GM21515 (cell line): ENCODE results near the gene IER5L.
"Not testable (repeated sequence)": the region's sequence is repeated elsewhere in the genome, so short reads cannot be mapped to it uniquely, and the experiment has no call there.

Experiments
- ATAC-seq: cut with Tn5 transposase; IDR thresholded peaks from one replicate; pipeline ENCODE4 v1.9.1; 2021; ENCODE audit not compliant: unreplicated experiment

Gene IER5L

GRCh38 chr9:129163198-129163670 is 14.8 kb downstream of the IER5L start:
- not testable (repeated sequence) for ATAC-seq

GRCh38 chr9:129162497-129163197 is 15.4 kb downstream of the IER5L start:
- no peak for ATAC-seq

GRCh38 chr9:129161534-129161837 is 16.6 kb downstream of the IER5L start:
- ATAC-seq: no peak

- ATAC-seq: no peak
Measured at GRCh38 chr9:129160712-129161533, 17.1 kb downstream of the IER5L start.

GRCh38 chr9:129156163-129156562 is 21.9 kb downstream of the IER5L start:
- no peak for ATAC-seq

GRCh38 chr9:129154866-129155477 is 23.1 kb downstream of the IER5L start:
- ATAC-seq: no peak

- no peak for ATAC-seq
Measured at GRCh38 chr9:129151469-129151868, 26.6 kb downstream of the IER5L start.

GRCh38 chr9:129150672-129151211 is 27.3 kb downstream of the IER5L start:
- no peak for ATAC-seq

GRCh38 chr9:129150122-129150521 is 27.9 kb downstream of the IER5L start:
- ATAC-seq: no peak

- ATAC-seq: no peak
Measured at GRCh38 chr9:129149442-129149841, 28.6 kb downstream of the IER5L start.

- ATAC-seq: no peak
Measured at GRCh38 chr9:129148463-129149204, 29.4 kb downstream of the IER5L start.

GRCh38 chr9:129146441-129146941 is 31.6 kb downstream of the IER5L start:
- ATAC-seq: no peak

GRCh38 chr9:129145841-129146292 is 32.2 kb downstream of the IER5L start:
- no peak for ATAC-seq

- ATAC-seq: no peak
Measured at GRCh38 chr9:129145316-129145715, 32.7 kb downstream of the IER5L start.

- ATAC-seq: no peak
Measured at GRCh38 chr9:129143031-129143927, 34.8 kb downstream of the IER5L start.

- ATAC-seq: no peak
Measured at GRCh38 chr9:129142138-129142935, 35.7 kb downstream of the IER5L start.

GRCh38 chr9:129141066-129142041 is 36.7 kb downstream of the IER5L start:
- ATAC-seq: no peak
